22Rv1 (cell line): ENCODE results near the gene PSMB8.

ENCODE experiments used
- ZFX ChIP-seq: fragments of 450-650 bp; IDR thresholded peaks from 2 replicates; pipeline ENCODE4 v1.6.1; 2017; ENCODE audit warnings: antibody characterized with exemption, borderline replicate concordance
- TF ChIP-seq, protein P1 (sequence below): fragments of 450-650 bp; IDR thresholded peaks from 2 replicates; pipeline ENCODE4 v1.5.1; 2017; ENCODE audit warnings: mild to moderate bottlenecking

DNA sequence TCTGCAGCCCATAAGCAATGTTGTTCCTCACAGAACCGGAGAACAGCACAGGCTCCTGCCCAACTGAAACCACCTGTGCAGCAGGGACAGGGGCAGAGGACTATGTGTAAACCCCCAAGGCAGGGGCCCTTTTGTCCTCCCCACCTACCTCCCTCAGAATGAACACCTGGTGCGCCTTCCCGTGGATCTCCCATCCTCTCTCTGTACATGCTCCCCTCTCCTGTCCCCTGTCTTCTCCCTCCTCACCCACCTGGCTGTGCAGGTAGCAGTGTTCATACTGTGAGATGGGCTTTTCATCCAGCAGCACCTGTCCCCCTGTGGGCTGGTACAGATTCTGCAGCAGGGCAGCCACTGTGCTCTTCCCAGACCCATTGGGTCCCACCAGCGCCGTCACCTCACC, 13.8 kb downstream of the PSMB8 start:
- TF ChIP-seq, protein P1, sequence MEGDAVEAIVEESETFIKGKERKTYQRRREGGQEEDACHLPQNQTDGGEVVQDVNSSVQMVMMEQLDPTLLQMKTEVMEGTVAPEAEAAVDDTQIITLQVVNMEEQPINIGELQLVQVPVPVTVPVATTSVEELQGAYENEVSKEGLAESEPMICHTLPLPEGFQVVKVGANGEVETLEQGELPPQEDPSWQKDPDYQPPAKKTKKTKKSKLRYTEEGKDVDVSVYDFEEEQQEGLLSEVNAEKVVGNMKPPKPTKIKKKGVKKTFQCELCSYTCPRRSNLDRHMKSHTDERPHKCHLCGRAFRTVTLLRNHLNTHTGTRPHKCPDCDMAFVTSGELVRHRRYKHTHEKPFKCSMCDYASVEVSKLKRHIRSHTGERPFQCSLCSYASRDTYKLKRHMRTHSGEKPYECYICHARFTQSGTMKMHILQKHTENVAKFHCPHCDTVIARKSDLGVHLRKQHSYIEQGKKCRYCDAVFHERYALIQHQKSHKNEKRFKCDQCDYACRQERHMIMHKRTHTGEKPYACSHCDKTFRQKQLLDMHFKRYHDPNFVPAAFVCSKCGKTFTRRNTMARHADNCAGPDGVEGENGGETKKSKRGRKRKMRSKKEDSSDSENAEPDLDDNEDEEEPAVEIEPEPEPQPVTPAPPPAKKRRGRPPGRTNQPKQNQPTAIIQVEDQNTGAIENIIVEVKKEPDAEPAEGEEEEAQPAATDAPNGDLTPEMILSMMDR: no peak
- no peak for TF ChIP-seq ZFX
